Fibroblast of lung (primary cell): Measurements from ENCODE around the gene OOSP3. TPM values are rescaled to one million over a fixed set of nuclear protein-coding genes. Genes with fewer than 3 reads are reported as not detected.

Experiments used
- DNase-seq, 2 donors: peaks; one replicate each; pipeline versions ENCODE4 v3.0.0 to v3.0.0-alpha.2; 2010; ENCODE audit warnings: low read depth in 2 of 2
- H2AFZ ChIP-seq: 2 replicates; pipeline ENCODE4 v1.5.1; 2012; ENCODE audit warnings: low read length, control low read depth, inconsistent platforms
- H3K27ac ChIP-seq: 2 replicates; pipeline ENCODE4 v1.5.1; 2011; ENCODE audit warnings: low read length, control low read depth; ENCODE audit not compliant: insufficient read depth
- H3K27me3 ChIP-seq: 2 replicates; pipeline ENCODE4 v1.5.1; 2011; ENCODE audit warnings: mild to moderate bottlenecking, low read length; ENCODE audit not compliant: control insufficient read depth, insufficient read depth
- H3K36me3 ChIP-seq: 2 replicates; pipeline ENCODE4 v1.5.1; 2011; ENCODE audit warnings: low read length; ENCODE audit not compliant: control insufficient read depth, insufficient read depth
- H3K4me1 ChIP-seq: 2 replicates; pipeline ENCODE4 v1.5.1; 2011; ENCODE audit warnings: low read length; ENCODE audit not compliant: control insufficient read depth, insufficient read depth; ENCODE audit errors: extremely low read depth
- H3K4me2 ChIP-seq: 2 replicates; pipeline ENCODE4 v1.5.1; 2011; ENCODE audit warnings: low read length, control low read depth; ENCODE audit not compliant: insufficient read depth; ENCODE audit errors: extremely low read depth
- H3K4me3 ChIP-seq, 4 experiments: fragments of 200-600 bp in 1 of 4; sonication (generic) in 1 of 4; replicated peaks in 1 of 4; 2 replicates each; pipeline ENCODE4 v1.5.1; 2011 to 2016; ENCODE audit warnings: low read length in 4 of 4, low read depth in 3 of 4, mild to moderate bottlenecking in 3 of 4, control low read depth in 2 of 4, inconsistent platforms in 1 of 4, mixed read lengths in 1 of 4; ENCODE audit not compliant: insufficient read depth in 1 of 4; ENCODE audit errors: control extremely low read depth in 1 of 4
- H3K79me2 ChIP-seq: 2 replicates; pipeline ENCODE4 v1.5.1; 2012; ENCODE audit warnings: mild to moderate bottlenecking, low read length, inconsistent platforms; ENCODE audit not compliant: control insufficient read depth, insufficient read depth
- H3K9ac ChIP-seq: 2 replicates; pipeline ENCODE4 v1.5.1; 2011; ENCODE audit warnings: mild to moderate bottlenecking, low read length, control low read depth; ENCODE audit not compliant: insufficient read depth
- H3K9me3 ChIP-seq: 2 replicates; pipeline ENCODE4 v1.5.1; 2012; ENCODE audit warnings: low read depth, low read length; ENCODE audit not compliant: control insufficient read depth, insufficient read depth
- H4K20me1 ChIP-seq: 2 replicates; pipeline ENCODE4 v1.5.1; 2011; ENCODE audit warnings: low read length; ENCODE audit not compliant: control insufficient read depth, insufficient read depth; ENCODE audit errors: extremely low read depth
- CTCF ChIP-seq, 2 donors: IDR thresholded peaks in 1 of 2; conservative IDR thresholded peaks in 1 of 2; 1 replicate in 1 of 2; 2 replicates in 1 of 2; pipeline ENCODE4 v1.5.1; 2011 to 2012; ENCODE audit warnings: low read length in 2 of 2, control low read depth in 1 of 2, inconsistent platforms in 1 of 2, low read depth in 1 of 2, mild to moderate bottlenecking in 1 of 2
- EZH2 ChIP-seq: IDR thresholded peaks from 2 replicates; pipeline ENCODE4 v1.5.1; 2012; ENCODE audit warnings: low read length, control low read depth, mild to moderate bottlenecking; ENCODE audit errors: missing control alignments
- polyA plus RNA-seq, 2 donors: library from polyadenylated mRNA; depleted of rRNA in 1 of 2; stranded (reverse) in 1 of 2; unstranded in 1 of 2; fragments of >200 nt; gene quantifications; 2 replicates each; pipeline ENCODE4 v1.2.1, GENCODE V29; 2011 to 2012; ENCODE audit warnings: missing spikeins in 1 of 2
- total RNA-seq: library from RNA; depleted of rRNA; stranded (reverse); fragments of >200 nt; gene quantifications from 2 replicates; pipeline ENCODE4 v1.2.1, GENCODE V29; 2014

OOSP3 gene
- total and polyA plus RNA-seq, 2 donors (not counting 1 experiment from before 2014, with no cell fraction given), result not detected

- Histone ChIP-seq H3K27me3 (no peaks in the 10 kb centered on the region), H3K9me3 (no peaks in the 10 kb centered on the region), H3K4me2 (no peak overlapping the region), H4K20me1 (no peaks in the 10 kb centered on the region), H2AFZ (no peak overlapping the region), H3K4me3 (no peak overlapping the region), H3K4me1 (no peaks in the 10 kb centered on the region), H3K36me3 (no peaks in the 10 kb centered on the region), H3K79me2 (no peaks in the 10 kb centered on the region), H3K9ac (no peak overlapping the region), H3K27ac (no peak overlapping the region)
- TF ChIP-seq CTCF (conservative IDR thresholded peaks at IDR 0.05 in 1 of 2, IDR thresholded peaks at IDR 0.05 in 1 of 2; ENCODE audit: low read depth in 1 of 2, low read length in 2 of 2), result no peak
- no peak for TF ChIP-seq EZH2
- DNase-seq, result no peak
Observed at GRCh38 chr11:59939482-59939881, 60.9 kb downstream of the OOSP3 start.

- H3K4me2 ChIP-seq, result no peak overlapping the region
- no peak overlapping the region for H3K9ac ChIP-seq
- H3K79me2 ChIP-seq, result no peaks in the 10 kb centered on the region
- H4K20me1 ChIP-seq, result no peaks in the 10 kb centered on the region
- H3K27me3 ChIP-seq, result no peaks in the 10 kb centered on the region
- TF ChIP-seq CTCF (conservative IDR thresholded peaks at IDR 0.05 in 1 of 2, IDR thresholded peaks at IDR 0.05 in 1 of 2; ENCODE audit: low read depth in 1 of 2, low read length in 2 of 2), result no peak
- TF ChIP-seq EZH2, result no peak
- no peak for DNase-seq
- H3K27ac ChIP-seq, result no peak overlapping the region
- H3K4me1 ChIP-seq, result no peaks in the 10 kb centered on the region
- no peak overlapping the region for H2AFZ ChIP-seq
- no peaks in the 10 kb centered on the region for H3K9me3 ChIP-seq
- H3K36me3 ChIP-seq, result no peaks in the 10 kb centered on the region
- H3K4me3 ChIP-seq, result no peak overlapping the region
Observed at GRCh38 chr11:59941091-59941490, 62.5 kb downstream of the OOSP3 start.

- Histone ChIP-seq H2AFZ (no peak overlapping the region), H3K4me1 (no peaks in the 10 kb centered on the region), H3K9me3 (no peaks in the 10 kb centered on the region)
Observed at GRCh38 chr11:59943997-59944714, 65.6 kb downstream of the OOSP3 start.

More at GRCh38 chr11:59943997-59944714, 65.6 kb downstream of the OOSP3 start:
- H3K4me2 ChIP-seq, result no peak overlapping the region
- no peaks in the 10 kb centered on the region for H3K79me2 ChIP-seq
- DNase-seq, result no peak
- H3K27me3 ChIP-seq, result no peaks in the 10 kb centered on the region
- no peaks in the 10 kb centered on the region for H3K36me3 ChIP-seq
- H3K27ac ChIP-seq, result no peak overlapping the region
- no peaks in the 10 kb centered on the region for H4K20me1 ChIP-seq
- H3K4me3 ChIP-seq, result no peak overlapping the region
- TF ChIP-seq EZH2 (no peak), CTCF (conservative IDR thresholded peaks at IDR 0.05 in 1 of 2, IDR thresholded peaks at IDR 0.05 in 1 of 2; ENCODE audit: low read depth in 1 of 2, low read length in 2 of 2) (no peak)
- H3K9ac ChIP-seq, result no peak overlapping the region
